Measurements from ENCODE around the gene OR7G3.

The OR7G3 gene

GRCh38 chr19:9107375-9107774 is 19.4 kb downstream of the OR7G3 start, which contains the start of gene OR7G2:
Gene OR7G2, minus strand, starts transcription at chr19:9107475. Its CDS starts 4,232 bp downstream, at chr19:9103243.
- DNase-seq (ENCODE audit: low spot score) = no peak

GRCh38 chr19:9086761-9087160 is 40.0 kb downstream of the OR7G3 start, which contains the start of gene OR1M1:
Gene OR1M1, plus strand, starts transcription at chr19:9087061. Its CDS starts 6,184 bp downstream, at chr19:9093245.
- DNase-seq (ENCODE audit: low spot score) = no peak

DNA sequence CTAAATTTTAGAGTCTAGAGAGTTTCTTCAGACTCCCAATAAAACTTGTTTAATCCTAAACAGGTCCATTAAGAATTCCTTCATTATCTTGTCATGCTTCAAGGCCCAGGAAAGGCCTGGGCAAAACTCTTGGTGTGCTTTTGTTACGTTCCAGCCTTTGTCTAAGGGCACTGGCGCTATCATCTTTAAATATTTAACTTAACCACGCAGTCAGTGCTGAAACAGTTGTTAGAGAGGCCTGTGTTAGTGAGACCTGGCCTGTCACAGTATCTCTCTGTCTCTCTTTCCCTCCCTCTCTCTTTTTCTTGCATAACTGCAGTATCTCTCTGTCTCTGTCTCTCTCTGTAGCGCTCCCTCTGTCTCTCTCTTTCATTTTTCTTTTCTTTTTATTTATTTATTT is 48.1 kb downstream of the OR7G3 start:
- no peak for DNase-seq (ENCODE audit: low spot score)

DNA sequence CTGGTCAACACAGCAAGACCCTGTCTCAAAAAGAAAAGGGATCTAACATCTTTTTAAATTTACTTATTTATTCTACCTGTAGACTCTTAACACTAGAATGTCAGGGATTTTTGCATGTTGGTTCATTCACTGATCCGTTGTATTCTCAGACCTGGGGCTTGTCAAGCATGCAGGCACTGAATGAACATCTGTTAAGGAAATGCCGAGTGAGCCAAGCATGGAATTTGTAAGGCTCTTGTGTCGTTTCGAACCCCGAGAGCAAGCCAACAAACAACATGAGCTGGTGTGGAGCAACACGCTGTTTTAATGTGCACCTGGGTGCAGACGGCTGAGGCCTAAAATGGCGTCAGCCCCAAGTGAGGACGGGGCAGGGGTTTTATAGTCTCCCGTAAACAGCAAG is 49.8 kb downstream of the OR7G3 start:
- no peak for DNase-seq (ENCODE audit: low spot score)

Measured in GM03348 (cell line).